ENCODE data around the gene DOK6.

Gene DOK6

DNA sequence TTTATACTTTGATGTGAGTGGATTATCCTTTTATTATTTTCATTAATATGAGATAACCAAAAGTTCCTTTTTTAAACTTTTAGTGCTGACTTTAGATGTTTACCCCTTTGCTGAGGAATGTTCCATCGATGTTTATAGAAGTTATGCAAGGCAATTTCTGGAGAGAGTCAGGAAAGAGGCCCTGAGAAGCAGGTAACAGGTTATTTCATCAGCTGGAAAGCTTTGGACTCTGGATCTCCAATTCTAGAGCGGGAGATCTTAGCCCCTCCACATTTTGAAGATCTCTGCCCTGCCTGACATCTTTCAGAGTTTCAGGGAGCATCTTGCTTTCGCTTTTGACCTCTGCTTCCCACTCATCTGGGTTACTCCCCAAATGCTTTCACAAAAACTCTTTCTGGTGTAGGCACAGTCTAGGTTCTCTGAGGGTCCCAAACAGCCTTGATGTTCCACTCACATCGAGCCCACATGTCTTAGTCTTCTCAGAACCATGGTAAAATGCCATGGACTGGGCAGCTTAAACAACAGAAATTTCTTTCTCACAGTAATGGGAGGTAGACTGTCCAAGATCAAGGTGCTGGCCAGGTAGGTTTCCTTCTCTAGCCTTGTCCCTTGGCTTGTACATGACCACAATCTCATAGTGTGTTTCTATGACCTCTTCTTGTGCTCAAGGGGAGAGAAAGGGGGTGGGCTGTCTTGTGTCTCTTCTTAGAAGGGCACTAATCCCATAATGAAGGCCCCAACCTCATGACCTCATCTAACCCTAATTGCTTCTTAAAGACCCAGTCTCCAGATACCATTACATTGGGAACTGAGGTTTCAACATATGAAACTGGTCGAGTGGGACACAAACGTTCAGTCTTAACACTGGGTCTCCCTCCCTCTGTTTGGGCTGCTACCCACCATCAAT, 87.1 kb downstream of the DOK6 start:
- Mint-ChIP-seq H3K4me1 (no peaks in the 10 kb centered on the region), H3K27me3 (no peaks in the 10 kb centered on the region), H3K4me3 (no peak overlapping the region), H3K27ac (no peak overlapping the region), H3K9me3 (peaks cover 8% of the 10 kb centered on the region), H3K36me3 (no peaks in the 10 kb centered on the region)
- no peak for ATAC-seq

DNA sequence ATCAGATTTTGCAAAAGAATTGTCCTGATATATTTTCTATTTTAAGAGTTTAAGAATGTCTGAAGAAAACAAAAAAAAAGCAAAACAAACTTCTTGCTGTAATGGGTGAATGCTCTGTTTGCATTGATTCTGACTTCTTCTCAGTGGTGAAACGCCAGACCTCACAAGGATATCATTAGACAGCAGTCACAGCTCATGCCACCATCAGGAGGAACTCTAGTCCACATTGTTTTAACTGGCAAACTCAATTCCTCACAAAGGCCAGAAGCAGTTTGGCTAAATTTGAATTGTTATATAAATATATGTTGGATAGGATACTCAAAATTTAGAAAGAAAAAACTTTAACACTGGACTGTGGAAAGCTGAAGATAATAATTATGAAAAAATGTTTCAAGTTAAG, 89.4 kb downstream of the DOK6 start:
- no peak for ATAC-seq
- H3K9me3 Mint-ChIP-seq: peaks cover 8% of the 10 kb centered on the region
- no peak overlapping the region for H3K4me3 Mint-ChIP-seq
- no peaks in the 10 kb centered on the region for H3K4me1 Mint-ChIP-seq
- H3K36me3 Mint-ChIP-seq: no peaks in the 10 kb centered on the region
- H3K27me3 Mint-ChIP-seq: no peaks in the 10 kb centered on the region
- no peak overlapping the region for H3K27ac Mint-ChIP-seq

DNA sequence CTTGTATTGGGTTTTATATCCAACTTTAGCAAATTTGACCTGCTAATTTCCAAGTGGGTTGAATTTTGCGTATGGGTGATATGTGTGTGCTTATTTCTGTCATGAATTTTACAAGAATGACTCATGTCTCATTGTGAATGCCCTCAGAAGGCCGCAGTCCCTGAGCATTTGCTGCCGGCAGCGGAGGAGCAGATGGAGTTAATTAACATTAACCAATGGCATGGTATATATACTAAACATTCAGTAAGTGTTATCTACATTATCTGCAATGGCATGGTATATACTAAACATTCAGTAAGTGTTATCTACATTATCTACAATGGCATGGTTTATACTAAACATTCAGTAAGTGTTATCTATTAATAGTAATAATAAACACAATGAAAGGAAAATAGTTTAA, 90.1 kb downstream of the DOK6 start:
- Mint-ChIP-seq H3K4me1 (no peaks in the 10 kb centered on the region), H3K9me3 (peaks cover 8% of the 10 kb centered on the region), H3K27ac (no peak overlapping the region), H3K36me3 (no peaks in the 10 kb centered on the region), H3K4me3 (no peak overlapping the region), H3K27me3 (no peaks in the 10 kb centered on the region)
- ATAC-seq: no peak

DNA sequence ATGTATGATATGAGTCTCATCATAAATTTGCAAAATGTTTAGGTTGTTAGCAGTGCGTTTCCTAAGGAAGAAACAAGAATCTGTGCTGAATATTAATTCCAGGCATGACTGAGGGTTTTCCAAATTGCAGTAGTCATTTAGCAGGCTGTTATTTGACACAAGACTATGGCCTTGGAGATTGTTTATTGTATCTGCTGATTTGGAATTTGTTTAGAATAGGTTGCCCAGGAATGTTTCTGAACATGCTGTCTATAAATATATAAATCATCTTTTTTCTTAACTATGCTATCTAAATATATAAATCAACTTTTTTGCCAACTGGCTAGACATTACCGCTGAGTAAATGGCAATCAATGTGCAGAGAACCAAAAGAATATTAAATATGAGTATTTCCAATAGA, 90.9 kb downstream of the DOK6 start:
- H3K9me3 Mint-ChIP-seq: peaks cover 11% of the 10 kb centered on the region
- no peak overlapping the region for H3K27ac Mint-ChIP-seq
- no peaks in the 10 kb centered on the region for H3K36me3 Mint-ChIP-seq
- no peaks in the 10 kb centered on the region for H3K27me3 Mint-ChIP-seq
- no peaks in the 10 kb centered on the region for H3K4me1 Mint-ChIP-seq
- ATAC-seq: no peak
- H3K4me3 Mint-ChIP-seq: no peak overlapping the region

DNA sequence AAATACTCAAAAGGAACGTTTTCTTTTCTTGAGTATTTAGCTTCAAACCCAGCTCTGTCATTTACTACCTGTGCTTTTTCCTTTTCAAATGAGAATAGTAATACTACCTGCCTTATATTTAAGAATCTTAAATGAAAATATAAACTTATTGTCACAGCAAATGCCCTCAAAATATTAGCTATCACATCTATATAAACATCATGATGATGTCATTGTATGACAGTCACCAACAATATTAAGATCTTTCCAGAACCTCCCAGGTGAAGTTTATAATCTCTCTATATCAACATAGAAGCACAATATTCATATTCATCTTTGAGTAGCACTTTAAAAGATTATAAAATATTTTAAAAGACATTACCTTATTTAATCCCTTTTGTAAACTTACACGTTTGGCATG, 92.2 kb downstream of the DOK6 start:
- Mint-ChIP-seq H3K27ac (no peak overlapping the region), H3K36me3 (no peaks in the 10 kb centered on the region), H3K9me3 (peaks cover 9% of the 10 kb centered on the region), H3K4me1 (no peaks in the 10 kb centered on the region), H3K4me3 (no peak overlapping the region), H3K27me3 (no peaks in the 10 kb centered on the region)
- no peak for ATAC-seq

DNA sequence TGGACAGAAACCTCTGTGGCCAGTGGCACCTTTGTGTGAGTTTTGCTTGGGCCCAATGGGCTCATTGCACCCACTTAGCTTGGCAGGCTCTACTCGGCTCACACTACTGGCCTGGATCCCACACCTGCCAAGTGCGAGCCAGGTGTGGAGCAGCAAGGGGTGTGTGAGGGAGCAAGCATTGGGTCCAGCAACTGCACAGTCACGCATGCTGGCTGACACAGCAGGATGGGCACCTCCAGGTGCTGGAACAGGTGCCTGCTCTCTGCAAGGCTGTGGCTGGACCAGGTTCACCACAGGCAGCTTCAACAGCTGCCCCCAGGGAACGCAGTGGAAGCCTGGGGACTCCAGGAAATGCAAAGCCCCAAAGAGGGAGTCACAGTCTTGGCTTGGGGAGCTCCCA, 94.2 kb downstream of the DOK6 start:
- Mint-ChIP-seq H3K9me3 (peaks cover 3% of the 10 kb centered on the region), H3K36me3 (no peaks in the 10 kb centered on the region), H3K27me3 (no peaks in the 10 kb centered on the region), H3K27ac (no peak overlapping the region), H3K4me3 (no peak overlapping the region), H3K4me1 (no peaks in the 10 kb centered on the region)
- ATAC-seq: no peak

DNA sequence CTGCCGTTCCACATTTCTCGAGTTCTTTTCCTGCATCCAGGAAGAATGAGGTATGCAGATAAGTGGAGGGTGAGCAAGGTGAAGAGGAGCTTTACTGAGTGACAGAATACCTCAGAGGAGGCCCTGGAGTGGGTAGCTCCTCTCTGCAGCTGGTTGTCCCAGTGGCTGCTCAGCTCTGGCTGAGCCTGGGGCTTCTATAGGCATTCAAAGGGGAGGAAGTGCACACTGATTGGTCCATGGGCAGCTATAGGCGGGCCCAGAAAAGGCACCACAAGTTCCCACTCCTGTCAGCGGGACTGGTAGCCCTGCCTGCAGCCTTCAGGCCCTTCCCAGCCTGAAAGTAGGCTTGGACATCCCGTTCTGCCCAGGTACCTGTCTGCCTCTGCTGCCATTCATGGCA, 94.7 kb downstream of the DOK6 start:
- ATAC-seq: peak; percentile 40
- no peak overlapping the region for H3K27ac Mint-ChIP-seq
- no peaks in the 10 kb centered on the region for H3K4me1 Mint-ChIP-seq
- H3K27me3 Mint-ChIP-seq: no peaks in the 10 kb centered on the region
- no peak overlapping the region for H3K4me3 Mint-ChIP-seq
- peaks cover 3% of the 10 kb centered on the region for H3K9me3 Mint-ChIP-seq
- no peaks in the 10 kb centered on the region for H3K36me3 Mint-ChIP-seq

DNA sequence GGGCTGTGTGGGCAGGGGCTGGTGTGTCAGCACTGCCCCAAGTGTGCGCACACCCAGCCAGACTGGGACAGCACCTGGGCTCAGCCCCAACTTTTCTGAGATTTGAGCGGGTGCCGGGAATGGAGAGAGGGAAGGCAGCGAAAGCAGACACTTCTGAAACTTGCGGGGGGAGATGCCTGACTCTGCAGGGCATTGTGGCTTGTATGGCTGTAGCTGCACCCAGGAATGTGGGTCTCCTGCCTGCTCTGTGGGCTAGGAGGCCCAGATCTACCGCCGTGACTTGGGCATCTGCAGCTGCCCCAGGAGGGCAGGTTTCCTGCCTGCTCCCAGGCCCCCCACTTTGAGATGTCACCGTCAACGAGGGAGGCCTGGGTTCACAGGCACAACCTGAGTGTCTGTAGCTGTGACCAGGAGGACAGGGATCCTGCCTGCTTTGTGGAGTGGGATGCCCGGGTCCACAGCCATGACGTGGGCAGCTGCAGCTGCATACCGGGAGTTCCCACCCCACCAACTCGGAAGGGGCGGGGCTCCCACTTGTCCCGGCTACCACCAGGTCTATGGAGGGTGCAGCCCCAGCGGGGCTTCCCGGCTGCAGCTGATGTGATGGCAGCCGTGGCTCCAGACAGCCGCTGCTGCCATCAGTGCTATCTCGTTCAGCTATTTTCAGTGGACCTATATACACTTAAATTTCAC, 95.3 kb downstream of the DOK6 start:
- H3K27ac Mint-ChIP-seq: no peak overlapping the region
- H3K4me1 Mint-ChIP-seq: no peaks in the 10 kb centered on the region
- ATAC-seq: no peak
- H3K9me3 Mint-ChIP-seq: peaks cover 3% of the 10 kb centered on the region
- H3K27me3 Mint-ChIP-seq: no peaks in the 10 kb centered on the region
- no peaks in the 10 kb centered on the region for H3K36me3 Mint-ChIP-seq
- no peak overlapping the region for H3K4me3 Mint-ChIP-seq

DNA sequence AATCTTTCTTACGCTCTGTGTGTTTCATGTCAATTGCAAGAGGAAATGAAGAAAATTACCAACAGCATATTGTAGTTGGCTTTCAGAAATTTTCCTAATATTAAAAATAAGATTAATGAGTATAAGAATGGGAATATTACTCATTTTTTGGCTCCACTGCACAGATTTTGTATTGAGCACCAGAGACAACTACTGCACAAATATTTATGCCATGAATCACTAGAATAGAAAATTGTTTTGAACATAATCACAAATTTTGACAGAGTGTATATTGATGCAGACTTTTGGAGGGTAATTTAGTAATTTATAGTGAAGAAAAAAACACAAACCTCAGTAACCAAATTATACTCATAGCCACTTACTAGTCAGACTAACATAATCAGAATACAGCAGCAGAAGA, 118.3 kb downstream of the DOK6 start:
- H3K36me3 Mint-ChIP-seq: no peaks in the 10 kb centered on the region

DNA sequence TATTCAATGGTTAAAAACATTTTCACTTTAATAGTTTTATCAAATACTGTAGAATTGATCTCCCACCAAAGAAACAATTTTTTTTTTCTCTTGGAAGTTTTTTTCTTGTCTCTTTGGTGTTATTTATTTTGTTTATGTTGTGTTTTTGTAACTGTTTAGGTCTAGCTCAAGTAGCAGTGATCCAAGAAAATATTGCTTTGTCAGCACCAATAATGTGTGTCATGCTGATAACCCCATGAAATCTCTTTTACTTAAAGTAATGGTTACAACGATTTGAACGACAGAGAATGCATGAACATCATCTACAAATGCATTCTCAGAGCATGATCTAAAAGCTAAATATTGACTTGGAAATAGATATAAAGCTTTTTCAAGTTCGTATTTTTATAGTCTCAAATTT, 122.9 kb downstream of the DOK6 start:
- no peak for ATAC-seq
- H3K4me3 Mint-ChIP-seq: no peak overlapping the region
- H3K27ac Mint-ChIP-seq: no peak overlapping the region
- no peaks in the 10 kb centered on the region for H3K36me3 Mint-ChIP-seq
- no peaks in the 10 kb centered on the region for H3K4me1 Mint-ChIP-seq
- H3K27me3 Mint-ChIP-seq: no peaks in the 10 kb centered on the region
- H3K9me3 Mint-ChIP-seq: peaks cover 4% of the 10 kb centered on the region

More for the DNA sequence above, 118.3 kb downstream of the DOK6 start:
- H3K4me1 Mint-ChIP-seq: no peaks in the 10 kb centered on the region
- H3K27me3 Mint-ChIP-seq: no peaks in the 10 kb centered on the region
- no peaks in the 10 kb centered on the region for H3K9me3 Mint-ChIP-seq
- no peak for ATAC-seq
- no peak overlapping the region for H3K27ac Mint-ChIP-seq
- no peak overlapping the region for H3K4me3 Mint-ChIP-seq

DNA sequence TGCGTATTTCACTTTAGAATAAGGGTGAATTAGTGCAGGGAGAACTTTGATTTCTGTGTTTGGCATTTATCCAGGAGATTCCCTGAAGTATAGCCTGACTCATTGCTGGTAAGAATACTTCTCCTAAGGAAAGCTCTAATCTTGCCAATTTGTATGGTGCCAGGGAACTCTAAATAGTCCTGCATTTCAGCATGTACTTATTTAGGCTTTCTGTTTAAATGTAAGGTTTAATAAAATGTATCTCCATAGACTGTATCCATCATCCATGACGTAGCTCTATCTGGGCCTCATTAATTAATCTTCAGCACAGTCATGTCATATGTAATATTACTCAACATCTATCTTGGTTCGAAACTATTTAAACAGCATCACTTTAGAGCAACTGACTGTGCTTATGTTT, 127.7 kb downstream of the DOK6 start:
- no peak overlapping the region for H3K4me3 Mint-ChIP-seq
- H3K9me3 Mint-ChIP-seq: peaks cover 4% of the 10 kb centered on the region
- H3K36me3 Mint-ChIP-seq: no peaks in the 10 kb centered on the region
- no peaks in the 10 kb centered on the region for H3K4me1 Mint-ChIP-seq
- H3K27me3 Mint-ChIP-seq: no peaks in the 10 kb centered on the region
- H3K27ac Mint-ChIP-seq: no peak overlapping the region
- ATAC-seq: no peak

DNA sequence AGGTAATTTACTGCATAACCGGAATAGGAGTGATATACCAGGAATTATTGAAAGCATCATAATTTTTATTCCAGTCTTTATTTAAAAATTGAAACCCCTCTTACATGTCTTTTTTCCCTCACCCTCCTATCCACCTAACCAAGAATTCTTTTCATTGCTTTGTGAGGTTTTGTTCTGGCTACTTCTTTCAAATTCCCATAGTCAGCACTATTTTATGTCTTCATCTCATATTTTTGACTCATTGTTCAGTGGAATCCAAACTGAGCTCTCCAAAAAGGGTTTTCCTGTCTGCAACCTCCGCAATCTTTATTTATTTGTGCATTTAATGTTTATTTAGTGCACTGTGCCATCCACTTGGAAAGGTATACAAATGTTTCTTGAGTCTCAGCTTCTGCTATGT, 128.5 kb downstream of the DOK6 start:
- Mint-ChIP-seq H3K36me3 (no peaks in the 10 kb centered on the region), H3K4me3 (no peak overlapping the region), H3K27ac (no peak overlapping the region), H3K4me1 (no peaks in the 10 kb centered on the region), H3K9me3 (peaks cover 4% of the 10 kb centered on the region), H3K27me3 (no peaks in the 10 kb centered on the region)
- ATAC-seq: no peak

DNA sequence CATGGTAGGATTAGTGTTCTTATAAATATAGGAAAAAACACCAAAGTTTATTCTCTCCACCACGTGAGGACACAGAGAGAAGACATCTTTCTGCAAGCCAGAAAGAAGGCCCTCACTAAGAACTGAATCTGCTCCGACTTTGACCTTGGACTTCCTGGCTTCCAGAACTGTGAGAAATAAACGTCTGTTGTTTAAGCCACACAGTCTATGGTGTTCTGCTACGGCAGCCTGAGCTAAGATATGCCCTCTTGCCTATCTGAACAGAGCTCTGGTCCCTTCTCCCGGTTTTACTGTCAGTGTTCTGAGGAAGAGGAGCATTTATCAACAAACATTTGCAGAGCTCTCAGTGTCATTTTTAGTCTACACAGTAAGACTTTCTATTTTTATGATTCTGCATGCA, 131.3 kb downstream of the DOK6 start:
- no peak overlapping the region for H3K27ac Mint-ChIP-seq
- H3K9me3 Mint-ChIP-seq: peaks cover 2% of the 10 kb centered on the region
- no peaks in the 10 kb centered on the region for H3K4me1 Mint-ChIP-seq
- H3K36me3 Mint-ChIP-seq: no peaks in the 10 kb centered on the region
- ATAC-seq: no peak
- H3K4me3 Mint-ChIP-seq: no peak overlapping the region
- H3K27me3 Mint-ChIP-seq: no peaks in the 10 kb centered on the region

DNA sequence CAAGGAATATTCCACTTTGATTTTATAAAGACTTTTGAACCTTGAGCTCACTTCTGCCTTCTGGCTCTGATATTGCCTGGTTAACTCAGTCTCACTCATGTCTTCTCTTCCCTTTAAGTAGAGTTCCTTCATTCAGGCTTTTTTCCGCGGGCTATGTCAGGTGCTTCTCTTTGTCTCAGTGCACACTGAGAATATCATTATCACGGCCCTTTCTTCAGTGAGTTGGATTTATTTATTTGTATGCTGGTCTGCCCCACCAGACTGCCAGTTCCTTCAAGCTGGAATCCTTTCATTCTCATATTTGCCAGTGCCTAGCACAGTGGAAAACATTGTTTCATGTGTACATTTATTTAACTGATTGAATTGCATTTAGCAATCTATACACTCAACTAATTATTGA, 136.5 kb downstream of the DOK6 start:
- H3K4me3 Mint-ChIP-seq: no peak overlapping the region
- no peak overlapping the region for H3K27ac Mint-ChIP-seq
- H3K27me3 Mint-ChIP-seq: no peaks in the 10 kb centered on the region
- H3K4me1 Mint-ChIP-seq: no peaks in the 10 kb centered on the region
- ATAC-seq: no peak
- no peaks in the 10 kb centered on the region for H3K9me3 Mint-ChIP-seq
- H3K36me3 Mint-ChIP-seq: no peaks in the 10 kb centered on the region

DNA sequence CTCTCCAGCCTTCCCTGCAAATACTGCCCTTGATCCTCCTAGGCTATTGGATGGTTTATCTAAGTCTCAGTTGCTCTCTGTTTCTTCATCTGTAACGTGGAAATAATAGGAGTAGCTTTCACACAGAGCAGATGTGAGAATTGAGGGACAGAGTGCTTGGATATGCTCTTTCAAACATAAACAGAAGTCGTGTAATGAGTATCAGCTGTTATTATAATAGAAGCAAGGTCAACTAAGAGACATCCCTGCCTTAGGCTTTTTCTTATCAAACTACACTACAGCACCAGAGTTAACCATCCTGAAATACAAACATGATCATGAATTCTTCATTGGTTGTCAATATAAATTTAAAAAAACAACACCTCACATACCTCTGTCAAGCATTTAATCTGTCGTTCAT, 138.2 kb downstream of the DOK6 start:
- Mint-ChIP-seq H3K36me3 (no peaks in the 10 kb centered on the region), H3K4me1 (no peaks in the 10 kb centered on the region), H3K4me3 (no peak overlapping the region), H3K9me3 (no peaks in the 10 kb centered on the region), H3K27ac (no peak overlapping the region), H3K27me3 (no peaks in the 10 kb centered on the region)
- ATAC-seq: no peak

DNA sequence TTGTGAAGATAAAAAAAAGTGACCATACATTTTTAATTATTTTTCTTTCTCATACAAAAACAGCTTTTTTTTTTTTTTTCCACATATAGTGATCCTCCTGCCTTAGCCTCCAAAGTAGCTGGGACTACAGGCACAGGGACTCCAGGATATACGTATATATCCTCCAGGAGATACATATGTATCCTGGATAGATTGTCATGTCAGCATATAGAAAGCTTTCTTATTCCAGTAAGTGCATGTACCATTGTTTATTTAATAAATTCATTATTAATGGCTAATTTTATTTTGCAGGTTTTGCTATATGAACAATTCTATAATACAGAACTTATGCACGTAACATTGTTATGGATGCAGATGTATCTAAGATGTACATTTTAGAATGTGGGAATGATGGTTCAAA, 138.7 kb downstream of the DOK6 start:
- ATAC-seq: no peak
- Mint-ChIP-seq H3K27me3 (no peaks in the 10 kb centered on the region), H3K27ac (no peak overlapping the region), H3K4me3 (no peak overlapping the region), H3K36me3 (no peaks in the 10 kb centered on the region), H3K9me3 (no peaks in the 10 kb centered on the region), H3K4me1 (no peaks in the 10 kb centered on the region)
